Hepatocyte (in vitro differentiated cells): ENCODE measurements around the gene NFKBIA.

Experiments used
- CTCF ChIP-seq: fragments of 200-600 bp; sonication (generic); IDR thresholded peaks from 2 replicates; pipeline ENCODE4 v1.5.1; 2016; ENCODE audit warnings: antibody characterized with exemption, mild to moderate bottlenecking; ENCODE audit not compliant: poor library complexity
- EZH2 ChIP-seq: fragments of 200-600 bp; sonication (generic); IDR thresholded peaks from 2 replicates; pipeline ENCODE4 v1.6.1; 2016; ENCODE audit warnings: antibody characterized with exemption, mild to moderate bottlenecking, borderline replicate concordance
- EZH2phosphoT487 ChIP-seq: fragments of 200-600 bp; sonication (generic); IDR thresholded peaks from one replicate; pipeline ENCODE4 v1.6.1; 2018; ENCODE audit warnings: antibody characterized with exemption, mild to moderate bottlenecking, low read depth, moderate library complexity; ENCODE audit not compliant: unreplicated experiment, severe bottlenecking

GRCh38 chr14:35408026-35408425 lies 3.5 kb upstream of the NFKBIA start:
- TF ChIP-seq EZH2 (no peak), CTCF (no peak), EZH2phosphoT487 (no peak)
